H9 (cell line): ENCODE measurements around the gene CLEC1A. TPM values are rescaled to one million over a fixed set of nuclear protein-coding genes. Genes with fewer than 3 reads are reported as not detected.

Source experiments
- DNase-seq: peaks from one replicate; pipeline ENCODE4 v3.0.0-alpha.2; 2017
- H2AFZ ChIP-seq: one replicate; pipeline ENCODE4 v1.6.1; 2013; ENCODE audit warnings: mild to moderate bottlenecking, low read length, control low read depth, moderate library complexity
- H2AK5ac ChIP-seq: 2 replicates; pipeline ENCODE4 v1.6.1; 2013; ENCODE audit warnings: low read length, control low read depth, mixed read lengths; ENCODE audit not compliant: insufficient read length
- H2BK120ac ChIP-seq: one replicate; pipeline ENCODE4 v1.6.1; 2013; ENCODE audit warnings: low read depth, mild to moderate bottlenecking, low read length, control low read depth, inconsistent platforms; ENCODE audit not compliant: poor library complexity, severe bottlenecking
- H2BK12ac ChIP-seq: 2 replicates; pipeline ENCODE4 v1.6.1; 2013; ENCODE audit warnings: low read length, control low read depth, mixed read lengths, low read depth; ENCODE audit not compliant: insufficient read length
- H2BK15ac ChIP-seq: 2 replicates; pipeline ENCODE4 v1.6.1; 2013; ENCODE audit warnings: low read depth, low read length, control low read depth
- H2BK20ac ChIP-seq: one replicate; pipeline ENCODE4 v1.6.1; 2013; ENCODE audit warnings: low read depth, mild to moderate bottlenecking, low read length, control low read depth, inconsistent platforms; ENCODE audit not compliant: poor library complexity, severe bottlenecking
- H2BK5ac ChIP-seq: 2 replicates; pipeline ENCODE4 v1.6.1; 2013; ENCODE audit warnings: low read length, control low read depth, mixed read lengths; ENCODE audit not compliant: insufficient read length
- H3K14ac ChIP-seq: 2 replicates; pipeline ENCODE4 v1.6.1; 2013; ENCODE audit warnings: low read length, control low read depth; ENCODE audit not compliant: insufficient read depth
- H3K18ac ChIP-seq: 2 replicates; pipeline ENCODE4 v1.6.1; 2013; ENCODE audit warnings: low read depth, mild to moderate bottlenecking, mixed read lengths, low read length, control low read depth; ENCODE audit not compliant: insufficient read length
- H3K23ac ChIP-seq: 2 replicates; pipeline ENCODE4 v1.6.1; 2013; ENCODE audit warnings: low read length, control low read depth, mixed read lengths, low read depth; ENCODE audit not compliant: insufficient read length
- H3K23me2 ChIP-seq: 2 replicates; pipeline ENCODE4 v1.6.1; 2013; ENCODE audit warnings: low read depth, mild to moderate bottlenecking, mixed read lengths, low read length, control low read depth; ENCODE audit not compliant: insufficient read length, poor library complexity, severe bottlenecking
- H3K27ac ChIP-seq: 2 replicates; pipeline ENCODE4 v1.5.1; 2013; ENCODE audit warnings: low read length, control low read depth, mixed read lengths, low read depth; ENCODE audit not compliant: insufficient read length
- H3K27me3 ChIP-seq: 2 replicates; pipeline ENCODE4 v1.6.1; 2013; ENCODE audit warnings: low read length, control low read depth, inconsistent platforms; ENCODE audit not compliant: insufficient read depth
- H3K4ac ChIP-seq: 2 replicates; pipeline ENCODE4 v1.6.1; 2013; ENCODE audit warnings: low read depth, mild to moderate bottlenecking, control low read depth, inconsistent platforms, low read length, moderate library complexity
- H3K4me1 ChIP-seq: 2 replicates; pipeline ENCODE4 v1.6.1; 2013; ENCODE audit warnings: low read length, control low read depth, inconsistent platforms; ENCODE audit not compliant: insufficient read depth
- H3K4me2 ChIP-seq: 2 replicates; pipeline ENCODE4 v1.6.1; 2013; ENCODE audit warnings: low read length, control low read depth, mixed read lengths; ENCODE audit not compliant: insufficient read length, insufficient read depth
- H3K56ac ChIP-seq: 2 replicates; pipeline ENCODE4 v1.6.1; 2013; ENCODE audit warnings: low read depth, mild to moderate bottlenecking, mixed read lengths, low read length, control low read depth; ENCODE audit not compliant: insufficient read length
- H3K79me1 ChIP-seq: 2 replicates; pipeline ENCODE4 v1.6.1; 2013; ENCODE audit warnings: low read depth, mild to moderate bottlenecking, moderate library complexity, low read length, control low read depth, inconsistent platforms; ENCODE audit not compliant: insufficient read depth, poor library complexity, severe bottlenecking
- H3K79me2 ChIP-seq: 2 replicates; pipeline ENCODE4 v1.6.1; 2013; ENCODE audit warnings: low read length, control low read depth, inconsistent platforms; ENCODE audit not compliant: insufficient read depth
- H3K9ac ChIP-seq: 2 replicates; pipeline ENCODE4 v1.6.1; 2013; ENCODE audit warnings: low read length, control low read depth, mixed read lengths; ENCODE audit not compliant: insufficient read length; ENCODE audit errors: extremely low read depth
- H3K9me3 ChIP-seq: one replicate; pipeline ENCODE4 v1.6.1; 2013; ENCODE audit warnings: low read depth, low read length, inconsistent platforms; ENCODE audit not compliant: control insufficient read depth
- H3T11ph ChIP-seq: one replicate; pipeline ENCODE4 v1.6.1; 2013; ENCODE audit warnings: mild to moderate bottlenecking, low read length, control low read depth, inconsistent platforms
- H4K20me1 ChIP-seq: one replicate; pipeline ENCODE4 v1.6.1; 2013; ENCODE audit not compliant: control insufficient read depth, insufficient read length, insufficient read depth
- H4K5ac ChIP-seq: 2 replicates; pipeline ENCODE4 v1.6.1; 2013; ENCODE audit warnings: low read depth, mild to moderate bottlenecking, mixed read lengths, low read length, control low read depth; ENCODE audit not compliant: insufficient read length
- H4K8ac ChIP-seq: replicated peaks from 2 replicates; pipeline ENCODE4 v1.6.1; 2013; ENCODE audit warnings: low read length, control low read depth, mixed read lengths, low read depth; ENCODE audit not compliant: insufficient read length
- H4K91ac ChIP-seq: 2 replicates; pipeline ENCODE4 v1.6.1; 2013; ENCODE audit warnings: low read depth, mild to moderate bottlenecking, moderate library complexity, mixed read lengths, low read length, control low read depth; ENCODE audit not compliant: insufficient read length
- H3K27ac Mint-ChIP-seq, 3 experiments: 2 replicates in 2 of 3; 3 replicates in 1 of 3; pipeline ENCODE4 v1.8.0; 2020 to 2021; ENCODE audit warnings: mixed read lengths in 3 of 3, mild to moderate bottlenecking in 1 of 3, moderate library complexity in 1 of 3
- H3K27me3 Mint-ChIP-seq: 2 replicates; pipeline ENCODE4 v1.8.0; 2021; ENCODE audit warnings: low read depth, mild to moderate bottlenecking, moderate library complexity, mixed read lengths
- H3K36me3 Mint-ChIP-seq, 3 experiments: 2 replicates in 2 of 3; 3 replicates in 1 of 3; pipeline ENCODE4 v1.8.0; 2020 to 2021; ENCODE audit warnings: low read depth in 3 of 3, mixed read lengths in 3 of 3; ENCODE audit not compliant: insufficient read depth in 1 of 3
- H3K4me1 Mint-ChIP-seq, 2 experiments: 2 replicates each; pipeline ENCODE4 v1.8.0; 2020; ENCODE audit warnings: mixed read lengths in 2 of 2
- H3K4me3 Mint-ChIP-seq, 2 experiments: 2 replicates in 1 of 2; 3 replicates in 1 of 2; pipeline ENCODE4 v1.8.0; 2020 to 2021; ENCODE audit warnings: mild to moderate bottlenecking in 2 of 2, mixed read lengths in 2 of 2, moderate library complexity in 1 of 2
- H3K9me3 Mint-ChIP-seq, 2 experiments: 2 replicates in 1 of 2; 3 replicates in 1 of 2; pipeline ENCODE4 v1.8.0; 2020; ENCODE audit warnings: mild to moderate bottlenecking in 2 of 2, mixed read lengths in 2 of 2, moderate library complexity in 1 of 2
- WGBS: extraction: QIAGEN DNeasy Blood & Tissue Kit; methylation state at CpG from one replicate; pipeline ENCODE4 v1.1.7; 2013; ENCODE audit warnings: missing lambda C conversion rate, low lambda C conversion rate, mixed read lengths; ENCODE audit not compliant: insufficient read length; ENCODE audit errors: extremely low coverage; 5-methylcytosine and 5-hydroxymethylcytosine counted together
- long read RNA-seq: library from polyadenylated mRNA; unstranded; transcript quantifications from one replicate; pipeline ENCODE4 v2.0.0, GENCODE V29; 2020
- total RNA-seq: library from RNA; stranded (reverse); gene quantifications from 2 replicates; pipeline ENCODE4 v1.2.1, GENCODE V29; 2021
- TF ChIP-seq, protein P1 (sequence below): fragments of 200-600 bp; sonication (generic); conservative IDR thresholded peaks from 3 replicates; pipeline ENCODE4 v1.8.0; 2021; ENCODE audit warnings: antibody characterized with exemption, mild to moderate bottlenecking

The CLEC1A gene
- total RNA-seq: not detected in 2 replicates
- long read RNA-seq: 0 reads

- DNase-seq: peak; percentile 76
- Histone ChIP-seq H4K8ac (no peak within 1 kb of the TSS), H3K18ac (no peak within 1 kb of the TSS), H3K9ac (no peak within 1 kb of the TSS), H2AK5ac (no peak within 1 kb of the TSS), H4K5ac (no peak within 1 kb of the TSS), H2BK5ac (no peak within 1 kb of the TSS), H3K14ac (no peak within 1 kb of the TSS), H3K79me2 (no peaks in the 10 kb centered on the region), H3K9me3 (no peaks in the 10 kb centered on the region), H2BK120ac (no peak within 1 kb of the TSS), H3K4ac (no peak within 1 kb of the TSS), H3K23ac (no peak within 1 kb of the TSS), H3T11ph (no peak within 1 kb of the TSS), H4K91ac (no peak within 1 kb of the TSS), H2BK12ac (no peak within 1 kb of the TSS), H2AFZ (no peak within 1 kb of the TSS), H3K27me3 (no peaks in the 10 kb centered on the region), H2BK20ac (no peak within 1 kb of the TSS), H3K56ac (no peak within 1 kb of the TSS), H3K4me1 (no peaks in the 10 kb centered on the region), H3K23me2 (no peaks in the 10 kb centered on the region), H2BK15ac (no peak within 1 kb of the TSS), H3K27ac (no peak within 1 kb of the TSS), H3K4me2 (no peak within 1 kb of the TSS), H3K79me1 (no peaks in the 10 kb centered on the region), H4K20me1 (no peaks in the 10 kb centered on the region)
- Mint-ChIP-seq H3K4me3 (no peak within 1 kb of the TSS), H3K9me3 (peaks cover 5% of the 10 kb centered on the region in 2 experiments), H3K4me1 (peaks cover 10 to 12% of the 10 kb centered on the region in 2 experiments), H3K27ac (peak within 1 kb of the TSS in 1 of 3 experiments; percentile 50; a peak in 2 of 7 replicates), H3K36me3 (peaks cover 0 to 4% (median 0%) of the 10 kb centered on the region in 3 experiments; a peak in 3 of 7 replicates), H3K27me3 (no peaks in the 10 kb centered on the region)
- WGBS: no CpG with 5 or more reads among the region's 10 CpGs
- TF ChIP-seq, protein P1, sequence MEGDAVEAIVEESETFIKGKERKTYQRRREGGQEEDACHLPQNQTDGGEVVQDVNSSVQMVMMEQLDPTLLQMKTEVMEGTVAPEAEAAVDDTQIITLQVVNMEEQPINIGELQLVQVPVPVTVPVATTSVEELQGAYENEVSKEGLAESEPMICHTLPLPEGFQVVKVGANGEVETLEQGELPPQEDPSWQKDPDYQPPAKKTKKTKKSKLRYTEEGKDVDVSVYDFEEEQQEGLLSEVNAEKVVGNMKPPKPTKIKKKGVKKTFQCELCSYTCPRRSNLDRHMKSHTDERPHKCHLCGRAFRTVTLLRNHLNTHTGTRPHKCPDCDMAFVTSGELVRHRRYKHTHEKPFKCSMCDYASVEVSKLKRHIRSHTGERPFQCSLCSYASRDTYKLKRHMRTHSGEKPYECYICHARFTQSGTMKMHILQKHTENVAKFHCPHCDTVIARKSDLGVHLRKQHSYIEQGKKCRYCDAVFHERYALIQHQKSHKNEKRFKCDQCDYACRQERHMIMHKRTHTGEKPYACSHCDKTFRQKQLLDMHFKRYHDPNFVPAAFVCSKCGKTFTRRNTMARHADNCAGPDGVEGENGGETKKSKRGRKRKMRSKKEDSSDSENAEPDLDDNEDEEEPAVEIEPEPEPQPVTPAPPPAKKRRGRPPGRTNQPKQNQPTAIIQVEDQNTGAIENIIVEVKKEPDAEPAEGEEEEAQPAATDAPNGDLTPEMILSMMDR: no peak
Observed at GRCh38 chr12:10098791-10099190, at the start of gene CLEC1A. TSS of gene CLEC1A (minus strand) at chr12:10098985. CDS start at chr12:10098922, 63 bp downstream.
